ENCODE data around the gene LRRC38.
"Not testable (repeated sequence)": the region's sequence is repeated elsewhere in the genome, so short reads cannot be mapped to it uniquely, and the experiment has no call there.

LRRC38 gene, protein sequence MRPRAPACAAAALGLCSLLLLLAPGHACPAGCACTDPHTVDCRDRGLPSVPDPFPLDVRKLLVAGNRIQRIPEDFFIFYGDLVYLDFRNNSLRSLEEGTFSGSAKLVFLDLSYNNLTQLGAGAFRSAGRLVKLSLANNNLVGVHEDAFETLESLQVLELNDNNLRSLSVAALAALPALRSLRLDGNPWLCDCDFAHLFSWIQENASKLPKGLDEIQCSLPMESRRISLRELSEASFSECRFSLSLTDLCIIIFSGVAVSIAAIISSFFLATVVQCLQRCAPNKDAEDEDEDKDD

DNA sequence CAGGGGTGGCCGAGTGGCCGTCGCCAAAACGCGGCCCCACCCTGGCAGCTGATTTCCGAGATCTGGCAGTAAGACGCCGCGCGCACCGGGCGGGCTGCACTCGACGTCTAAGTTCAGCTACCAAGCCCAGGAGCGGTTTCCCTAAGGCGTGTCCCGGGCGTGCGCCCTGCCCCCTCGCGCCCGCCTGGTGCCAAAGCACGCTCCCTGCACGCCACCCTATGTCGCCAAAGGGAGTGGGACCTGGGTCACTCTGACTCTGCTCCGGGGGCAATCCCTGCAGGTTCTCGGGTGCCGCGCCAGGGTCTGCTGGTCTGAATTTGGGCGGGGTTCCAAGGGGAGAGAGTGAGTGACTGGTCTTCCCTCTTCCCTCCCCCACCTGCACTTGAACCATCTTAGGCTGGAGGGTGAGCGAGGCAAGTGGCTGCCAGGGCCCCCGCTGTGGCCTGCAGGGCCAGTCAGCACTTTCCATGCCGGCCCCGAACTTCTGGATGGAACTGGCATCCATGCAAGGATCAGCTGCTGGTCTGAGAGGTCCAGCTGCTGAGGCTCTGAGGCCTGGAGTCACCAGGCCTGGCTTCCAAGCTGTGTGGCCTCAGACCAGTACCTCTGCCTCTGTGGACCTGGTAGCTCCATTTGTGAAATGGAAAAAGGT lies at the start of gene LRRC38:
LRRC38 (minus strand) TSS at position 109 of the 652 bp plus-strand sequence. CDS start 410 bp downstream, outside the sequence.
- DNase-seq, result peak; percentile 15

DNA sequence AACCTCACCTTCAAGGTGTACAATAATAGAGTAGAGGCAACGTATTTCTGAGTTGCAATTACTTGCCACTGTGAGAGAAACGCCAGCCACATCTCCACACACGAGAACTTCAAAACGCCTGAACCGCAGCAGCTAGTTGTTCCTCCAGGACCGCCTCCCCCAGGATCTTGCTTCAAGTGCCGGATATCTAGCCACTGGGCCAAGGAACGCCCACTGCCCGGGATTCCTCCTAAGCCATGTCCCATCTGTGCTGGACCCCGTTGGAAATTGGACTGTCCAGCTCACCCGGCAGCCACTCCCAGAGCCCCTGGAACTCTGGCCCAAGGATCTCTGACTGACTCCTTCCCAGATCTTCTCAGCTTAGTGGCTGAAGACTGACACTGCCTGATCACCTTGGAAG lies 49.2 kb upstream of the LRRC38 start:
- DNase-seq, result not testable (repeated sequence)

DNA sequence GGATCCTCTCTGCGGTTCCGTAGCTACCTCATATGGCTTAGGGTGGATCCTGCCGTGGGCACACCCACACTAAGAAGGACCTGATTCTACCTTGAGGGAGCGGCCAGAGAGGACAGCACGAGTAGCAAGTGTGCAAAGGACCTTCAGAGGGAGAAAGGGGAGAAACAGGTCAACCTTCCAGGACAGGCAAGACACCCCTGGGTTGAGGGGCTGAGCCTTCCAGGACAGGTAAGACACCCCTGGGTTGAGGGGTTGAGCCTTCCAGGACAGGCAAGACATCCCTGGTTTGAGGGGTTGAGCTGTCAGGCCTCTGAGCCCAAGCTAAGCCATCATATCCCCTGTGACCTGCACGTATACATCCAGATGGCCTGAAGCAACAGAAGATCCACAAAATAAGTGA lies 46.7 kb upstream of the LRRC38 start:
- DNase-seq, result no peak

DNA sequence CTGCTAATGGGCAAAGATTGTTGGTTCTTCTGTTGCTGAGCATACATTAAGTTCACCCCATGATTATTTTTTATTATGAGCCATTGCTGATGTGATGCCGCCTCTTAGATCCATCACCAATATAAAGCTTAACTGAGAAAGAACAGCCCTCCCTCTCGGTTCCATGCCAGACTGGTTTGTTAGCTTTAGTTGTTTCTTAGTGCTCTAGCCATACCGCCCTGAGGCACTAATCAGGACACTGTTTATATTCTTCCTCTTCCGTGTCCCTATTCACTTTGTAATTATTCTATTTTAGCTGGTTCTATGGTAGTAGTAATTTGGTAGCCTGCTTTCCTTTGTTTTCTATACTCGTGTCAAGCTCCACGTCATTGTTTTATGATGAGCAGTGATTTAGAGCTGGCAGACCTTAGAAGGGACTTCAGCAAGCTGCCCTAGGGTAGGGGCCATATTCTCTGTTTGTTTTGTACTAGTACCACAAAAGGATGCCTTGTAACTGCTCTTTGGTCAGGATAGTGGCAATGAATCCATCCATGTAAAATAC lies 42.5 kb upstream of the LRRC38 start:
- no peak for DNase-seq

DNA sequence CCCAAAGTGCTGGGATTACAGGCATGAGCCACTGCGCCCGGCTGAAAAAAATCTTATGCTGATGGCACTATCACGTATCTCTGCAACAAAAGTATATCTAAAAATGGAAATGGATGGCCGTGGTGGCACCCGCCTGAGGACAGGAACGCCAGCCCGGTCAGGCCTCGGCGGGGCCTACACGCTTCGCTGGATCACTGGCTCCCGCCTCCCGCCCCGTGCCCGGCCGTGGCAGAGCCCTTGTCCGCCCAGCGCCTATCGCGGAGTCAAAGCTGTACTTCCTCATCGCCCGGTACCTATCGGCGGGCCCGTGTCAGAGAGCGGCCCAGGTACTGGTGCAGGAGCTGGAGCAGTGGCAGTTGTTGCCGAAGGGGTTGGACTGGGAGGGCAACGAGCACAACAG lies 41.0 kb upstream of the LRRC38 start:
- DNase-seq, result no peak

DNA sequence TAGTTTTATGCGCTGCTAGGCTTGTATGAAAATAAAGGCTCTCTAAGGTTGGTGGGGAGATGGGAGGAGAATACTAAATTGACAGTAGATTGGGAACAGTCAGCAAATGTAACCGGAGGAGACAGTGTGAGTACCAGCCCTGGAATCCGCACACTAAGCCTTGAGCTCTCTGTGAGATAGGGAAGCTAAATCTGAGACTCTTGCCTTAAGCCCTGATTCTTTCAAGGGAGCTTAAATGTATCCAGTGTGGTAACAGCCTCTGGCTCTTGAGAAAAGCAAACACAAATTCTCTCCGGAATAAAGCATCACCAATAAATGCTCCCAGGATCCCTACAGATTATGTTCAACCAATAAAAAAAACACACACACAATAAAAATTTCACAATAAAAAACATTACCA lies 36.9 kb upstream of the LRRC38 start:
- DNase-seq, result no peak

DNA sequence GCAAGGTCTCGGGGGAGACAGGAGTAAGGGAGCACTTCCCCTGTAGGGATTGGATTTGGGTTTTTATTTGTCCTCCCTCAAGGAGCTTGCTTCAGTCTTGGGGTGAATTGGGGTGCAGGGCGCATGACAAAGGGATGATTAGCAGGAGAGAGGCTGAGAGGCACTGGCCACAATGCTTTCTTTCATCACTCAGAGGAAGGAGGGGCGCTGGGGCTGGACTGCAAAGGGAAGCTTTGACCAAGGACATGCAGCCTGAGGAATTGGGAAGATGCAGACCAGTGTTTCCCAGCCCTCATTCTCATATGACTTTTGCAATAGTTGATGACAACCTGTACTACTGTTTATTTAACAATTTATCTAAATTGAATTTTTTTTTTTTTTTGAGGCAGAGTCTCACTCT lies 35.7 kb upstream of the LRRC38 start:
- no peak for DNase-seq

DNA sequence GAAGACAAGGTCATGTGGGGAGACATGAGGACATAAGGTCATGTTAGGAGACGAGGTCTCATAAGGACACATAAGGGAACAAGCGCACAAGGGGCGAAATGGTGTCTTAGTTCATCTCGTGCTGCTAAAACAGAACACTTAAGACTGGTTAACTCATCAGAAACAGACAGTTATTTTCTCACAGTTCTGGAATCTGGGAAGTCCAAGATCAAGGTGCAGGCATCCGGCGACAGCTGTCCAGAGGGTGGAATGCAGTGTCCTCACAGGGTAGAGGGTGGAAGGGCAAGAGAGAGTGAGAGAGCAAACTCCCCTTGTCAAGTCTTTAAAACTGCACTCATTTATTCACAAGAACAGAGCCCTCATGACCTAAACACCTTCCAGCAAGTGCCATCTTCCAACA lies 35.2 kb upstream of the LRRC38 start:
- DNase-seq, result no peak

DNA sequence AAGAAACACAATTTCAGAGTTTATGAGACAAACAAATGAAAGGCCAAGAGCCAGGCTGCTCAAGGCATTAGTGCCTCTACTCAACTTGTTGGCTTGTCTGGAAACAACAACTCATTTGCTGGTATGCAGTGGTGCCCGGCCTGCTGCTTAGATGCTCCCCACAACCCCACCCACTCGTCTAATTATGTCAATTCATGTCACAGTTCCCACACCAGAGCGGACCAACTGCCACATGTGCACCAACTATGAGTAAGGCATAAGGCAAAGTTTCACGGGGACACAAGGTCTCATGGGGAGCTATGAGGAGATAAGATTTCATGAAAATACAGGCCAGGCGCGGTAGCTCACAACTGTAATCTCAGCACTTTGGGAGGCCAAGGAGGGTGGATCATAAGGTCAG lies 34.5 kb upstream of the LRRC38 start:
- no peak for DNase-seq

DNA sequence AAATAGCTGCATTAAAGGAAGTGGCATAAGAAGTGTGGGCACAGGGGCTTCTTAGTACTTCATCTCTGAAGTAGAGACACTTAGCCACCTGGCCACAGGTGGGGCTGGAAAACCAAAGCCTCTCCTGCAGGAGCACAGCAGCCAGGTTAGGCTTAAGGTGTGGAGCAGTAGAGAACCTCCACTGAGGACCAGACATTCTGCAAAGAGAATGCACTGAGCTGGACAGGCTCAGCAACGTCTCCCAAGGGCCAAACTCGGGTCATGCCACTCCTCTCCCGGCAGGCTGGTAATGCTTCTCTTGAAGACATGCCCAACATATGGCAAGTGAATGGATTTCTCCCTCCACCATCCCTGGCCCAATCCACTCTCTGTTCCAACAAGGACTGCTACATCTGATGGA lies 33.0 kb upstream of the LRRC38 start:
- no peak for DNase-seq

DNA sequence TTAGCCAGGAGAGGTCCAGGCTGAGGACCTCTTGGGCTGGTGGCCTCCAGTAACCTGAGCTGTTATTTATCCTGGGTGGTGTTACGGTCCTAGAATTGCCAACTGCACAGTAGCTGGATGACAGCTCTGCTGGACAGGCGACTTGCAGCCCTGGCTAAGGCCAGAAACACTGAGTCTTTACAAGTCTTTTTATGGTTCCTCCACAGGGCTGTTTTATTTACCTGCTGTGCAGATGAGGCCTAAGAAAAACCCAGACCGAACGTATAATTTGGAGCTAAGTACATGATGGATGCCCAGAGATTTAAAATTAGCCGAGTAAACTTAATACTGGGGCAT lies 30.4 kb upstream of the LRRC38 start:
- no peak for DNase-seq

DNA sequence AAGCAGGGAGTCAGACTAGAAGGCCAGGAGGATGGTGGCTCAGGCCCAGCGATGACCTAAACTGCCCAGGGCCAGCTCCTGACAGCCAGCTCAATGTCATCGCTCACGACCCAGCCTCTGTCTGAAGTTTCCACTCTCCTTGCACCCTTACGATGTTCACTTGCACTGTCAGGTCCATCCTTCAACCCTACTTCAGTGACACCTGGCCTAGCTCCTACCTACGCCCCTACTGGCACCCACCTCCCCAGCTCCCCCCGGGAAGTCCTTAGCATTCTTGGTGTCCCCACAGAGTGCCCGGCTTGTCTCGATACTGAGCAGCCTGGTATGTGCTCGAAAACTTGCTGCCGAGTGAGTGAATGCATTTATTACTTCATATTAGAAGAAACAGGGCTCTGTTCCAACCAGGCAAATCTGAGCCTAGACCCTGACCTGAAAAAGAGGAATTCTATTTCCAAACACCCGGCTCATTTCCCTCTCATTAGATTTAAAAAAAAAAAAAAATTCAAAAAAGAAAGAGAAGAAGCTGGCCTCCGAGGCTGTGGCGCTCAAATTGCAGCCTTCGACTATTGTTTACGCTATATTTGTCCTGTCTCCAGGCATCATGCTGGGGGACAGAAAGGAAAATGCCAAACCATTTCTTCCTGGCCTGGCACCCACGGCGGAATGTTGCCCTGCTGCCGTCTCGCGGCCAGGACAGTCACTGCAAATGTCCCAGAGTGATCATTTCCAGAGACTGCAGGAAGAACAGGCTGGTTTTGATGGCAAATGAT lies 29.8 kb upstream of the LRRC38 start:
- peak; percentile 34 for DNase-seq

DNA sequence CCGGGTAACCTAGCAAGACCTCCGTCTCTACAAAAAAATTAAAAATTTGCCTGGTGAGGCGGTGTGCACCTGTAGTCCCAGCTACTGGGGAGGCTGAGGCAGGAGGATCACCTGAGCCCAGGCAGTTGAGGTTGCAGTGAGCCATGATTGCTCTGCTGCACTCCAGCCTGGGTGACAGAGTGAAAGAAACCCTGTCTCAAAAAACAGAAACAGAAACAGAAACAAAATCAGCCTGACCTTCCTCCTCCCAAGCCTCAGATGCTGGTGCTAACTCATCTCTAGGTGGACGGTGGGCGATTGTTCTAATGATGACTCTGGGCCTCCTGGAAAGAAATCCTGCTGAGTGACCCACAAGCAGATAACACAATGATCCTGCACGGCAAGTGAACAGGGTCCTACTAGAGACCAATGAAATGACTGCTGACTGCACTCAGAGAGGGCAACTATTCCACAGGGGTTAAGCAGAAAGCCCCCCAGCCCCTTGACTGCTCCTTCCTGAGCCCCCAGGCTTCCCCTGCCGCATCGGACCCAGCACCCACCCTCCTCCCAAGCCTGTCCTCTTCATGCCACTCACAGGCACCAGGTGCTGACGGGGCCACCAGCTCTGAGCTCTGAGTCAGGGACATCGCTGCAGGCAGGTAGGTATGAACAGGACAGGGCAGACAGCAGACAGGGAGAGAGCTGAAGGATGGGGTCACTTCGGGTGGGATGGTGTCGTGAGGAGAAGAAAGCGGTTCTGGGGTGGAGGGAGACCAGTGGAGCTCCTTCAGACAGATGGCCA lies 27.8 kb upstream of the LRRC38 start:
- peak; percentile 31 for DNase-seq

DNA sequence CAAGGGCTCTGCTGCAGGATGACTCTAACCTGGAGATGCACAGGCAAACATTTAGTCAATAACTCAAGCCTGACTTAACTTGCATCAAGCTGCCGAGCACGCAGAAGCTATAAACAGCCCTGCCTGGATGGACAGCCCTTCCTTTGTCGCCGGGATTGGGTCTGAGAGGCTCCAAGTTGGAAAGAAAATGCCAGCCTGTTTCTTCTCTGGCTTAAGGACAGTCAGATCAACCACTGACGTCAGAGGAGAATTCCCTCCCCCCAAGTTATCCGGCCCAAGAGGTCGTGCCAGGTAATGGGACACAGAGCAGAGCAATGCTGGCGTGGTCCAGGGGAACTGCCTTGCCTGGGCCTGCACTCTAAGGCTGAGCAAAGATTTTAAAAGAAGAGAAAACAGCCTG lies 27.1 kb upstream of the LRRC38 start:
- DNase-seq, result no peak

DNA sequence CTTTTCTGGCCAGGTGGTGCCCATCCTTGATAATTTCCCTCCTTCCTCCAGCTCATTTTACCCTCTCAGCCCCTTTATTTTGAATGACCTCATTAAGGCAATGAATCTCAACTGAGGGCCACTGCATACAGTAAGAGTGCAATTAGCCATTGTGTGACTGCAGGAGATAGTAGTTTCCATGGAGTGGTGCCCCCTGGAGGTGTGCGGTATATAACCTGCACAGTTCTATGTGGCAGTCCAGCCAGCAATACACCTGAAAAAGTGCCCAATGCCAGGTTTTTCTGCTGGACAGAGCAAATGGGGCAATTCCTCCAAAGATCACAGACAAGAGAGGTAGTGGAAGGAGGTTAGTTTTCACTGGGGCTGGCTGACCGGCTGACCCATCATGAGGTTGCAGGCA lies 25.9 kb upstream of the LRRC38 start:
- no peak for DNase-seq

DNA sequence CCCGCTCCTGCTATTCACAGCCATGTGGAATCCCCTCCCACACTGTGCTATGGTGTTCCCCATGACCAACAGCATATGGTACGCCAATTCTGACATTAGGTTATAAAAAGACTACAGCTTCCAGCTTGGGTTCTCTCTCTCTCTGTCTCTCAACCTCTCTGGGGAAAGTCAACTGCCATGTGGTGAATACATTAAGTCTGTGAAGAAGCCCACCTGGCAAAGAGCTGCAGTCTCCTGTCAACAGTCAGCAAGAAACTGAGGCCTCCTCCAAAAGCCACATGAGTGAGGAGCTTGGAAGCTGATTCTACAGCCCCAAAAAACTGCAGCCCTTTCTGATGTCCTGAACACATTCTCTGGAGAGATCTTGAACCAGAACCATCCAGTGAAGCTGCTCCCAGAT lies 25.0 kb upstream of the LRRC38 start:
- DNase-seq, result no peak

DNA sequence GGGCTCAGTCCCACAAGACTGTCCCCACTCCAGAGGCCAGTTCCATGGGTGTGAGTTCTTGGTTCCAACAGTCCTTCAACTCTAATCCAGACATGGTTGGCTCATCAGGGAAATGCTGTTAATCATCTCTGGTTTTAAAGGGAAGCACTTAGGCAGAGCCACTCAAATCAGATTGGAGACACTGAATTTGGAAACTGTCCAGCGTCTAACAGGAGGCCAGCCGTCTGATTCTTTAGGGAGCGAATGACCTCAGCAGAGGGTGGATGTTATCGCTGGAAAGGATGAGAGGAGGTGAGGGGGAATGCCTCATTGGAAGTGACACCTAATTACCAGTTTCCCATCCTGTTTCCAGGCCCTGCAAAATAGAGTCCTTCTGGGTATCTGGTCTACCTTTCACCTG lies 22.8 kb upstream of the LRRC38 start:
- DNase-seq, result no peak

DNA sequence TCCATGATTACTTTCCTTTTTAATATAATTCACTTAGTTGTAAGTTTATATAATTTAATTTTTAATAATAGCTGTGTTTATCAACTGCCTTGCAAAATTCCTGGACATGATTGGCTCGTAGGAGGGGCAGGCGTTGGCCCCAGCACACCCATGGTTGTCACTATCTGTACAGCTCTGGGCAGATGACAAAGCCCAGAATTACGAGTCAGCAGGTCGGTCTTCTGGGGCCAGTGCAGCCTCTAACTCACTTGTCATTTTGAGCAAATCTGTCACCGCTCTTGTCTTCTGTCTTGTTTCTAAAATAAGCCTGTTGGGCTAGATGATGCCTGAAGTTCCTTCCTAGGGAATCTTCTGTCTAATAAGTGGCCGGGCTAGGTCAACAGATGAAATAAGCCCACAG lies 21.4 kb upstream of the LRRC38 start:
- no peak for DNase-seq

DNA sequence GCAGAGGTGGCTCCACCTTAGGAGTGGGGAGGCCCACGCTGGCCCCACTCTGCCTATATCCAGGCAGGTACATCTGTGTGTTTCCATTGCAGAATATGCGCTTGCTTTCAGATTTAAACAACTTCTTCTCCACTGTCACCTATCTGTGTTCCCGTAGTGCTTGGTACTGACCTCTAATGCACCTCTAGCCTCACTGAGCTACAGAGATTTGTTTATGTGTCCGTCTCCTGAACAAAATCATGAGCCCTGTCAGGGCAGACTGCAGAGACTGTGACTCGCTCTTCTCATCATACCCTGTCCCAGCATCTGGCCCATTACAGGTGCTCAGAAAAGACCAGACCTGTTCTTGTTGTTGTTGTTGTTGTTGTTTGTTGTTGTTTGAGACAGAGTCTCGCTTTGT lies 14.5 kb upstream of the LRRC38 start:
- no peak for DNase-seq

DNA sequence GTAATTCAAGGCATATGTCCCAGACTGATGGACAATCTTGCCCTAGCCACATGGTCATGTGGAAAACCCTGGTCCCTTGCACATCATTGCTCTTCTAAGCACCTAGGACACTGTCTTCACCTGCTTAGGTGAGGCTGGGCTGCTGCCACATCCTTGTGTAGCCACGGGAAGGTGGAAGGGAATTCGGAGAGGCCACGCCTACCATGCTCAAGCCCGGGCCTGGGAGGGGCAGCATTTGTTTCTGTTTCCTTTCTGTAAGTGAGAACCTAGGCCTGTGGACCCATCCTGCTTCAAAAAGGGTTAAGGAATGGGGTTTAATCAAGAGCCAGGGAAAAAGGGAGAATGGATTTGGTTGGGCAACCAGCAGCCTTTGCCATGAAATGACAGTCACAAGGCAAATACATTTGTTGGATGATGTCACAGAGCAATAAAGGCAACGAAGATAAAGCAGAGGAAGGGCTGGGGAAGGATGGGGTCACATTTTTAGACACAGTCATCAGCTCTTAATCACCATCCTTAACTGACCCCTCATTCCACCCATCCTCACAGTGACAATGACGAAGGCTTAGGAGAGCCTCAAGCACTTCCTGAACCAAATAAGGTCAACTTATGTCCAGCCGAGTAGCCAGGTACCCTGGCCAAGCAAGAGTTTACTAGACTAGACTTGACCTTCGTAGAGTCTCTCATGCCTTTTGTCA lies 10.1 kb upstream of the LRRC38 start:
- no peak for DNase-seq

DNA sequence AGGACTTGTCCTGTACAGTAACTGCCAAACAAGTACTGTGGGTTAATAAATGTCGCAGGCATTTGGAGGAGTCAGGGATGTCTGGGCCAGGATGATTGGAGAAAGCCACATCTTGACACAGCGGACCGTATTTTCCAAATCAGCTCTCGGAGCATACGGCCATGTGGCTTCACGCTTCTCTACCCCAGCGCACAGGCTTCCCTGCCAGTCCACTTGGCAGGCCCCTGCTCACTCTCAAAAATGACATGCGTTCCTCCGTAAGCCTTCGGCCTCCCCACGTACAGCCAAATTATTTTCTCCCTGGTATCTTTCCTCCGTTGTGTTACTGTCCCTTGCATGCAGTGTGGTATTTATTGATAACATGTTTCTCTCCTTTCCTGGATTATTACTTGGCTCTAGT lies 7.2 kb upstream of the LRRC38 start:
- DNase-seq, result no peak

DNA sequence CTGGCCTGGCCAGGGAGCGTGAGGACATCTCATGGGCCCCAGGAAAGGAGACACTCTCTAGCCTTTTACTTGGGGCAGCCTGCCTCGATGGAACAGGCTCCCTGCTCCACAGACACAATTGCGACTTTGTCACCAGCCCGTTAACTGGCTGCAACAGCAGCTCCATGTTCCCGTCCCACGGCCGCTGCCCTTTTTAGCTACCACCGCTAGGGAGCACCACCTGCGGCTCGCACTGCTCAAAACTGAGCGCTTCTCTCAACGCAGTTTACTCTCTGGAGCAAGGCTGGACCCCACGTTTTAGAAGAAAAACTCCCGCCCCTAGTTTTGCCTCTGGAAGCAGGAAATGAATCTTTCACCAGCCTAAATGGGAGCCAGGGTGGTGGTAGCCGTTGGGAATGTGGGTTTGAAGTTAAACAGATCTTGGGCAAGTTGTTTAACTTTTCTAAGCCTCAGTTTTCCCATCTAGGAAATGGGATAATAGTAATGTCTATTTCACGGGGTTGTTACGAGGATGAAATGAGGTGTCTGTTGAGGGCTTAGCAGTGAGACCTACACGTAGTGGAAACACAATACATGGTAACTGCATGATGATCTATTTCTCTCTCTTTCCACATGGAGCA lies 3.5 kb upstream of the LRRC38 start:
- DNase-seq, result peak; percentile 54

Measured in suppressor macrophage treated with lipopolysaccharide for 4 hours (primary cell).